Suprapubic skin (tissue), 4 donors: ENCODE results near the gene PIP5K1C. TPM values are rescaled to one million over a fixed set of nuclear protein-coding genes. Genes with fewer than 3 reads are reported as not detected.
A peak's percentile ranks its signal among the peaks of the same experiment; 100 is the strongest.

Experiments
- DNase-seq, 2 donors: peaks; one replicate each; pipeline ENCODE4 v3.0.0-alpha.2; 2019; ENCODE audit warnings: low spot score in 2 of 2
- H3K27ac ChIP-seq: fragments of 200-600 bp; sonication (generic); one replicate; pipeline ENCODE4 v1.5.1; 2019
- H3K27me3 ChIP-seq: fragments of 200-600 bp; sonication (generic); one replicate; pipeline ENCODE4 v1.5.1; 2019
- H3K36me3 ChIP-seq: fragments of 200-600 bp; sonication (generic); one replicate; pipeline ENCODE4 v1.5.1; 2019
- H3K4me1 ChIP-seq: fragments of 200-600 bp; sonication (generic); one replicate; pipeline ENCODE4 v1.5.1; 2019
- H3K4me3 ChIP-seq: fragments of 200-600 bp; sonication (generic); one replicate; pipeline ENCODE4 v1.5.1; 2019; ENCODE audit warnings: mild to moderate bottlenecking
- H3K9me3 ChIP-seq: fragments of 200-600 bp; sonication (generic); one replicate; pipeline ENCODE4 v1.5.1; 2019
- EP300 ChIP-seq: sonication (generic); formaldehyde crosslinking; IDR thresholded peaks from one replicate; pipeline ENCODE4 v1.6.1; 2017; ENCODE audit warnings: antibody characterized with exemption
- POLR2A ChIP-seq, 2 donors: fragments of 450-650 bp; IDR thresholded peaks; one replicate each; pipeline ENCODE4 v1.6.1; 2017; ENCODE audit warnings: antibody characterized with exemption in 2 of 2, mild to moderate bottlenecking in 2 of 2, moderate library complexity in 2 of 2
- POLR2AphosphoS5 ChIP-seq, 3 donors: sonication (generic); formaldehyde crosslinking; IDR thresholded peaks; one replicate each; pipeline ENCODE4 v1.6.1; 2017; ENCODE audit warnings: antibody characterized with exemption in 3 of 3
- WGBS: methylation state at CpG from one replicate; pipeline ENCODE4 v1.1.5; 2018; 5-methylcytosine and 5-hydroxymethylcytosine counted together
- total RNA-seq, 4 donors: library from RNA; depleted of rRNA; stranded (reverse); fragments of >200 nt; gene quantifications; one replicate each; pipeline ENCODE4 v1.1.0, GENCODE V29; 2016
- TF ChIP-seq, protein P1 (sequence below), 2 donors: fragments of 200-600 bp in 1 of 2; fragments of 450-650 bp in 1 of 2; sonication (generic) in 1 of 2; IDR thresholded peaks; one replicate each; pipeline ENCODE4 v1.5.1; 2016 to 2019; ENCODE audit warnings: antibody characterized with exemption in 2 of 2, mild to moderate bottlenecking in 1 of 2, moderate library complexity in 1 of 2

Gene PIP5K1C
- total RNA-seq, 4 donors from 2014 or later: 16.5 to 25.7 (median 20.8) TPM

DNA sequence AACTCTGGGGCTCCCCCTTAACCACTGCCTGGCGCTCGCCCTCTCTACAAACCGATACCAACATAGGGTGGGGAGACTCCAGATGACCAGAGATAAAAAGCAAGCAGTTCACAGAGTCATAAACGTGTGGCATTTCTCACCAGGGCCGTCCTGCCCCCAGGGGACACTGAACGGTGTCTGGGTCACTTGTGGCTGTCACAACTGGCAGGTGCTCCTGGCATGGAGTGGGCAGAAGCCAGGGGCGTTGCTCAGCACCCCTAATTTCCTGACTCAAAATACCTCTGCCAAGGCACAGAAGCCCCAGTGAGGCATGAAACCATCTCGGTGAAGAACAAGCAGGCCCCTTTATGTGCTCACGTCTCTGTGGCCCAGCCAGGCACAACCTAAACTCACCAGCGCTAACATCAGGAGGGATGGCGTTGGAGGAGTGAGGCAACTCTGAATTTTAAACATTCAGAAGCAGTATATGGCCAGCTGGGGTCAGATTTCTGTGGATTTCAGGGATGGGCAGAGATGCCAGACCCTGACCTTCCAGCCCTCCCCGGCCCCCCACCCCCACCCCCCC, 1.8 kb downstream of the PIP5K1C start:
- Histone ChIP-seq H3K9me3 (no peaks in the 10 kb centered on the region), H3K36me3 (no peaks in the 10 kb centered on the region), H3K27ac (no peak overlapping the region), H3K4me1 (peaks cover 25% of the 10 kb centered on the region), H3K27me3 (no peaks in the 10 kb centered on the region), H3K4me3 (peak overlapping the region; percentile 88)
- TF ChIP-seq POLR2A (IDR thresholded peaks at IDR 0.05): no peak
- TF ChIP-seq, protein P1, sequence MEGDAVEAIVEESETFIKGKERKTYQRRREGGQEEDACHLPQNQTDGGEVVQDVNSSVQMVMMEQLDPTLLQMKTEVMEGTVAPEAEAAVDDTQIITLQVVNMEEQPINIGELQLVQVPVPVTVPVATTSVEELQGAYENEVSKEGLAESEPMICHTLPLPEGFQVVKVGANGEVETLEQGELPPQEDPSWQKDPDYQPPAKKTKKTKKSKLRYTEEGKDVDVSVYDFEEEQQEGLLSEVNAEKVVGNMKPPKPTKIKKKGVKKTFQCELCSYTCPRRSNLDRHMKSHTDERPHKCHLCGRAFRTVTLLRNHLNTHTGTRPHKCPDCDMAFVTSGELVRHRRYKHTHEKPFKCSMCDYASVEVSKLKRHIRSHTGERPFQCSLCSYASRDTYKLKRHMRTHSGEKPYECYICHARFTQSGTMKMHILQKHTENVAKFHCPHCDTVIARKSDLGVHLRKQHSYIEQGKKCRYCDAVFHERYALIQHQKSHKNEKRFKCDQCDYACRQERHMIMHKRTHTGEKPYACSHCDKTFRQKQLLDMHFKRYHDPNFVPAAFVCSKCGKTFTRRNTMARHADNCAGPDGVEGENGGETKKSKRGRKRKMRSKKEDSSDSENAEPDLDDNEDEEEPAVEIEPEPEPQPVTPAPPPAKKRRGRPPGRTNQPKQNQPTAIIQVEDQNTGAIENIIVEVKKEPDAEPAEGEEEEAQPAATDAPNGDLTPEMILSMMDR (IDR thresholded peaks at IDR 0.05): no peak
- TF ChIP-seq POLR2AphosphoS5 (IDR thresholded peaks at IDR 0.05): no peak
- no peak for TF ChIP-seq EP300
- 56% methylated on average over 4 of the region's 12 CpGs for WGBS
- no peak for DNase-seq

DNA sequence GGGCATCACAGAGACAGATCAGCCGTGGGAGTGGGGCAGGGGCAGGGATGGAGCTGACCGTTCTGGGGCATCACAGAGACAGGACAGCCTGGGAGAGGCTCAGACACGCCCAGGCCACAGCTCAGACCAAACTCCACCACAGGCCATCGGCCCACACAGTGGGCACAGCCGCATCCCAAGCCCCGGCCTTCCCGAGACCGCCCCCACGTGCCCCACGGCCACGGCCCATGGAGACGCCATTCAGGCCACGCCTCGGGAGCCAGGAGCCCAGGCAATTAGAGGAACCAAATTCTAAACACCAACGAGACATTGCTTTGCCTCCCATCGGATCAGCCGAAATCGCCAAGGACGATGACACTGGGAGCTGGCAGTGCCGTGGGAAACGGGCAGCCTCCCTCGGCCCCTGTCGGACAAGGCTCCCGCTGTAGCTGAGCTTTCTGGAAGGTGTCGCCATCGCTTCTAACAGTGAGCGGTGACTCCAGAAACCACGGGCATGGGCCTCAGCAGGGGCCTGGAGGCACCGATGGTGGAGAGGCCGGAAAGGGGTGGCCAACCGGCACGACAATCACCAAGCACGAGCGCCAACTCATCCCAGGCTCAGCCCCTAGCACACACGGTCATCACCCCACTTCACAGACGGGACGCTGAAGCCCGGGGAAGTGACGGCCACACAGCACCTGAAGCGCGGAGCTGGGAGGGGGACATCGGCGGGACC, 2.4 kb downstream of the PIP5K1C start:
- Histone ChIP-seq H3K27me3 (no peaks in the 10 kb centered on the region), H3K4me1 (peaks cover 25% of the 10 kb centered on the region), H3K9me3 (no peaks in the 10 kb centered on the region), H3K4me3 (peak overlapping the region; percentile 88), H3K36me3 (no peaks in the 10 kb centered on the region), H3K27ac (no peak overlapping the region)
- peak in 1 of 2 donors; percentile 60 for DNase-seq
- WGBS: 89% methylated on average over 31 of the region's 43 CpGs
- TF ChIP-seq POLR2AphosphoS5 (IDR thresholded peaks at IDR 0.05) (no peak), POLR2A (IDR thresholded peaks at IDR 0.05) (no peak), EP300 (no peak)
- TF ChIP-seq, protein P1 (IDR thresholded peaks at IDR 0.05): no peak

DNA sequence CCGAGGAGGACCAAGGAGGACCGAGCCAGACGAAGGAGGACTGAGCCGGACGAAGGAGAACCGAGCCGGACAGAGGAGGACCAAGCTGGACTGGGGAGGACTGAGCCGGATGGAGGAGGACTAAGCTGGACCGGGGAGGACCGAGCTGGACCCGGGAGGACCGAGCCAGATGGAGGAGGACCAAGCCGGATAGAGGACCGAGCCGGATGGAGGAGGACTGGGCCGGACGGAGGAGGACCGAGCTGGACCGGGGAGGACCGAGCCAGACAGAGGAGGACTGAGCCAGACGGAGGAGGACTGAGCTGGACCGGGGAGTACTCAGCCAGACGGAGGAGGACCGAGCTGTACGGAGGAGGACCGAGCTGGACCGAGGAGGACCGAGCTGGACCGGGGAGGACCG, 3.2 kb downstream of the PIP5K1C start:
- no peak for DNase-seq
- H3K4me1 ChIP-seq: peaks cover 25% of the 10 kb centered on the region
- H3K27me3 ChIP-seq: no peaks in the 10 kb centered on the region
- H3K27ac ChIP-seq: no peak overlapping the region
- no peak overlapping the region for H3K4me3 ChIP-seq
- no peaks in the 10 kb centered on the region for H3K9me3 ChIP-seq
- WGBS: 92% methylated on average over 30 of the region's 30 CpGs
- H3K36me3 ChIP-seq: no peaks in the 10 kb centered on the region
- TF ChIP-seq, protein P1 (IDR thresholded peaks at IDR 0.05): no peak
- no peak for TF ChIP-seq EP300
- no peak for TF ChIP-seq POLR2AphosphoS5 (IDR thresholded peaks at IDR 0.05)
- no peak for TF ChIP-seq POLR2A (IDR thresholded peaks at IDR 0.05)

DNA sequence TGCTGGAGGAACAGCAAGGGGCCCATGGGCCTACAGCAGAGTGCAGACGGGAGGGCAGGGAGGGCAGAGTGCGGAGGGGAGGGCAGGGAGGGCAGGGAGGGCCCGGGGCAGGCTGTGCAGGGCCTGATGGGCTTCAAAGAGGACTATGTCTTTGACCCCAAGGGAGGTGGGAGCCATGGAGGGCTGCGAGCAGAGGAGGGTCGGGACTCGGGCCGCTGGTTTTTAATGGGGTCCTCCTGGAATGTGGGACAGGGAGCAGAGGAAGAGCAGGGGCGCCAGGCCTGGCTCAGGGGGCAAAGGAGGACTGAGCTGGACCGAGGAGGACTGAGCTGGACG, 3.6 kb downstream of the PIP5K1C start:
- WGBS: 89% methylated on average over 8 of the region's 10 CpGs
- no peak overlapping the region for H3K4me3 ChIP-seq
- DNase-seq: no peak
- H3K36me3 ChIP-seq: no peaks in the 10 kb centered on the region
- H3K27me3 ChIP-seq: no peaks in the 10 kb centered on the region
- H3K4me1 ChIP-seq: peaks cover 25% of the 10 kb centered on the region
- no peaks in the 10 kb centered on the region for H3K9me3 ChIP-seq
- no peak overlapping the region for H3K27ac ChIP-seq
- TF ChIP-seq EP300 (no peak), POLR2A (IDR thresholded peaks at IDR 0.05) (no peak), POLR2AphosphoS5 (IDR thresholded peaks at IDR 0.05) (no peak)
- TF ChIP-seq, protein P1 (IDR thresholded peaks at IDR 0.05): no peak

DNA sequence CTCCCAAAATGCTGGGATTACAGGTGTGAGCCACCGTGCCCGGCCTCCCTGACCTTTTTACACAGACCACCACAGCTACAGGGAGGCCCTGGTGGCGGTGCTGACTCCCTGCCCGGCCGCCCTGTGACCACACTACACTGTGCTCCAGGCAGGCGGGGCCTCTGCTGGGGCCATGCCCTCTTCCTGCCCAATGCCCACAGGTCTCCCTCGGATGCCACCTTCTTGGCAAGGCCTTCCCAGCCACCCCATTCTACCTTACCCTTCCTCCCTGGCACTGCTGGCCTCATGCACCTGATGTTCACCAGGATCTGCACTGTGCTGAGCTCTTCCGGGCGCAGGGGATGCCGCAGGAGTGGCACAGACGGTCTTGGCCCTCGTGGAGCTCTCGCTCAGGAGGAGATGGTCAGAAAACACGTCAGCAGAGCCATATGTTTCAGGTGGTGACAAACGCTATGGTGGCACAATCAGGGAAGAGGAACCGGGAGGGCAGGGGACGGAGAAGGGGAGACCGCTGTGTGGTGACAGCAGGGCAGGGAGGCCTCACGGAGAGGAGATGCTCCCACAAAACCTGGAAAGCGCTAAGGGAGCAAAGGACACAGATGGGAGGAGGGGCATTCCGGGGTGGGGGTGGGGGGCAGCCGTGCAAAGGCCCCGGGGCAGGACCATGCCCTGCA, 4.1 kb downstream of the PIP5K1C start:
- no peak for DNase-seq
- Histone ChIP-seq H3K9me3 (no peaks in the 10 kb centered on the region), H3K36me3 (no peaks in the 10 kb centered on the region), H3K27me3 (no peaks in the 10 kb centered on the region), H3K4me3 (no peak overlapping the region), H3K27ac (no peak overlapping the region), H3K4me1 (peaks cover 25% of the 10 kb centered on the region)
- 84% methylated on average over 22 of the region's 23 CpGs for WGBS
- TF ChIP-seq EP300 (no peak), POLR2A (IDR thresholded peaks at IDR 0.05) (no peak), POLR2AphosphoS5 (IDR thresholded peaks at IDR 0.05) (no peak)
- TF ChIP-seq, protein P1 (IDR thresholded peaks at IDR 0.05): no peak
